HG02642 (cell line): Measurements from ENCODE around the gene TLX3.
"Not testable (repeated sequence)": the region's sequence is repeated elsewhere in the genome, so short reads cannot be mapped to it uniquely, and the experiment has no call there.

Experiments
- ATAC-seq: cut with Tn5 transposase; IDR thresholded peaks from one replicate; pipeline ENCODE4 v1.9.1; 2021; ENCODE audit warnings: mild to moderate bottlenecking; ENCODE audit not compliant: unreplicated experiment, poor library complexity

TLX3 gene

DNA sequence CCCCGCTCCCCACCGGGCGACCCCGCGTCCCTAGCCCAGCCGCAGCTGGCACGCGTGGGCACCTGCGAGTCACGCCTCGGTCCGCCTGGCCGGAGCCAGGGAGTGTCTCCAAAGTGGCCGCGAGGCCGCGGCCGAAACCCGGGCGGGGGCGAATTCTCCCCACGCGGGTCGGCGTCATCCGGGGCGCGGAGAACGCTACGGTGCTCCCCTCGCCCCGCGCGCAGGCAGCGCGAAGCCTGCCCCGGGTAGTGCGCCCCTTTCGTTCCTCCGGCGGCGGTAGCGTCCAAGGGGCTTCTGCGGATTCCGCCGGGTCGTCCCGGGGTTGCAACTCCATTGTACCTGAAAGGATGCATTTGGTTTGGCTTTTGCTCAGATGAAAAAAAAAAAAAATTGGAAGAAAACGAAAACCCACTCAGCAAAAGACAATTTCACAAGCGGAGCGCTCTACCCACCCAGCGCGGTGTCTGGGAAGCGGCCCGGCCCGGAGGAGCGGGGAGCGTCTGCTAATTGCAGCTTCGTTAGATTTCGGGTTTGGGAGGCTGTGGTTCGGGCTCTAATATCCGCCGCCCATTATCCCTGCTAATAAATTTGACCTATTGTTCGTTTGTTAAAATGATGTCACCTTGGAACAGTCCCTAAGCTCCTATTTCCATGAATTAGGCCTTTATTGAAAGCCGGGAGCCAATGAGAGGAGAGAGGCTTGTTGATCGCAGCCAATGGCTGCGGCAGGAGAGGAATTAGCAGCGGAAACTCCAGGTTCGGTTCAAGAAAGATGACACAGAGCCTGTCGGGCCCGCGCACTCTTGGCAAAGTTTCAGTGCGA lies at the start of gene TLX3:
Gene TLX3 (plus strand): TSS at position 796 of the 823 bp plus-strand sequence. CDS start 118 bp downstream, outside the sequence.
- no peak for ATAC-seq

DNA sequence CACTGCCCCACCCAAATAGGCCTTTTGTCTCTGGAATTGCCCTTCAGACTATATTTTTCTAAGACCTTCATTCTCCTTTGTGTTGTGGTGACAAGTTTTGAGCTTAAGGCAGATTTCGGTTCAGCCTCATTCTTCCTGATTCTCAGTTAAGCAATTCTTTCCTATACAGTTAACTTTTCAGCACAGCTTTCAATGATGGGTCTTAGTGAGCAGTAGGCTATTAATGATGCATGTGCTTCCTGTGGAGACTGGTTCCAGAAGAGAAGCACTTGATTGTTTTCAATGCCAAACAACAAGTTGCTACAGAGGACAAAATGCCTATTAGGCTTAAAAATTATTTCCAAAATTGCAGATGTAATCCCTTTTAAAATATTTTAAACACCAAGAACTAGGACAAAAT lies 47.7 kb upstream of the TLX3 start:
- ATAC-seq, result no peak

DNA sequence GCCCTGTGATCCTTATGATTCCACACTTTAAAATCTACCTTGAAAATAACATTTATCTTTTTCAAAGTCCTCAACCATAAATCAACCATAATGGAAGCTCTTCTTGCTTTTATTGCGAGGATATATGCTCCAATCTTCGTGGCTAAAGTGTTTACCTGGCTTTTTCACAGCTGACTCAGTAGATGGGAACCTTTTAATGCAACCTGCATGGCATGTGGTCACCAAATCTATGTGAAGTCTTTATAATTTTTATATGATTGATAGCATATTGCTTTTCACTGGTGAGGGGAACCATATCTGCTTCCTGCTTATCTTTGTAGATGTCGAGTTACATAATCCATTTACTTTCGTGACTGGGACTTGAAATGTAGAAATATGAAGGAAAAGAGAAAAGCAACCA lies 47.1 kb upstream of the TLX3 start:
- ATAC-seq, result no peak

DNA sequence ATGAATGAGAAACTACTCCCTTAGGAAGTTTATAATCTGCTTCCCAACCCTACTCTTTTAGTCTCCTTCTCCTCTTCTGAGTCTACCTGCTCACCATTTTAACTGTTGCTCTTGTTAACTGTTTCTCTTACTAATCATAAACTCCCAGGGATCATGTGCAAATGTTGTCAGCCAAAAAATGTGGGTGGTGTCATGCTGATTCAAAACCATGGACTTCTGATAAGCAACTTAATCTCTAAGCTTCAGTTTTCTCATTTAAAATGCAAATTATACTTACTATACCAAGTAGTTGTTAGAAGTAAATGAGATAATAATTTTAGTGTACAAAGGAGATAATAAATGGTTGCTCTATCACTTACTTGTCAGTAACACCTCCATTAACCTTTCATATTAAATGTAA lies 45.9 kb upstream of the TLX3 start:
- ATAC-seq, result no peak

DNA sequence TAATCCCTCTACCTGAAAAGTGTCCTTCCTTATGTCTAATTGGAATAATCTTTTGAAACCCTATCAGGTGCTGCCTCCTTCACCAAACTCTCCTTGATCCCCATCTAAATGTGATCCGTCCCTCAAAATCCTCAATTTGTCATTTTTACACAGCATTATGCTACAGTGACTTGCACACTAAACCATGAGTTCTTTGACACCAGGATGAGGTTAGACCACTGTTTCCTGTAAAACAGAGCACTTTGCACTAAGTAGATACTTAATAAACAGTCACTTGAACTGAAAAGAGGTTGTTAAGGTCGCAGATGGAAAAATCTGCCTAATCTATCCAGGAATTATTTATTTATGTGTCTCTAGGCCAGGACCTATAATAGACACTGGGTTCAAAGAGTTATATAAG lies 44.2 kb upstream of the TLX3 start:
- ATAC-seq, result no peak

DNA sequence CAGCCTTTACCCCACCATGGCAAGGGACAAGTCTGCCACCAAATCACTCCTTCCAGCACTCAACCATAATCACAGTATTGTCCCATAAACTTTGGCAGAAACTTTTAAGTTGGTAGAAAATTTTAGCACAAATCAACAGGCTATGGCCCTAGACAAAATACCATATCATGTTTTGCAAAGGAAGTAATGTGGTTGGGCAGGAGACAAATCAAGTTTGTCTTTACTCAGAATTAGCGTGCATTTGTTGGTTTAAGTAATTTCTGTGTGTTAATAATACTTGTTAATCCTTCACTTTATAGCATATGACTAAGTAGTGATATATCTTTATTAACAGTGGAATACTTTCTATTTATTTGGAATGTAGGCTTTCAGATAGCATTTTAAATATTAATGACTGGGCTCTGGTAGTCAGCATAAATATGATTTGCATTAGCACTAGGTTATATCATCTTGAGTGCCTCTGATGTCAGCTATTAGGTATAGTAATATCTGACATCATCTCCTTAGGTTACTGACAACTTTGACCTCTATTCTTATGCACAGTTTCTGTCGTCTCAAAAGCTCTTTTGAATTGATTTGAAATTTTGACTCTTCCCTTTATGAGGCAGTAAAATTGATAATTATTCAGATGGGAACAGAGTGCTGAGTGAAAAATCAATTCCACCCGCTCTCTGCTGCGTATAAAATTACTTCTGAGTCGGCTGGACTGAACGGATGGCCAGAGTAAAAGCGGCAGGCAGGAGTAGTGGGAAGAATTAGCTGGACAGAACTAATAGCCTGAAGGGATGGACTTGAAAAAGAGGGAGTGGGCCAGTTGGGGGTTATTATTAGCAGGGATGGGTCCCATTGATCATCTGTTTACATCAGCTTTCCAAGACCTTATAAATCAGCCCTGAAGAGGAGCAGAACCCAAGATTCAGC lies 40.1 kb upstream of the TLX3 start:
- ATAC-seq, result no peak

DNA sequence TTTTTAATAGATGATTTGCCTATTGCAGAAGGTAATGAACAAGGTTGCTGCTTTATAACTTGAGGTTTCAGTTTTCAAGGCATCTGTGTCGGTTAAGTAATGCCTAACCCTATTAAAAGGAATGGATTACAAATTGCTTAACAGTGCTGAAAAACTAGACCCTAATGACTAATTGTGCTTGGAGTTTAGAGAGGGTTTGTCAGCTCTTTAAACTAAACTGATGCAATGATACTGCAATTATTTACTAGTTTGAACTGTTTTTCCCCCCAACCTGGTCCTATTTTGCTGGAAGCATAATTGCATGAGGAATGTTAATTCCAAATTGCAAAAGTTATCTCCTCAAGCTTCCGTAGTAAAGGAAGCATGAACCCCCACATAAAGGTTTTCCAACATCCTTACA lies 39.3 kb upstream of the TLX3 start:
- ATAC-seq, result no peak

DNA sequence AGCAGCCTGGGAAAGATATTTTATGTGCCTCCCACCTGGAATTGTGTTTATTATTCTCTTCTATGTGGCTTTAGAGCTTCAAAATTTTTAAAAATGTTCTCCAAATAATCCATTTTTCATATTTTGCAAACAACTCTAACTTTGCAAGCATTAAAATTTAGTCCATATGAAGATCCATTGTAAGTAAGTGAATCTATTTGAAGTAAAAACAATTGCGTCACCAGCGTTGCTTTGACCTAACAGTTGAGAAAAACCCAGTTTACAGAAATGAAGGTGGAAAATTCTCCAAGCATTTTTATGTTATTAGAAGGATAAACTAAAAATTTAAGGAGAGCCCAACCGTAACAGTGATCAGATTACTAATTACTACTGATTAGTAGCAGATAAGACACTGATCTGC lies 38.9 kb upstream of the TLX3 start:
- no peak for ATAC-seq

DNA sequence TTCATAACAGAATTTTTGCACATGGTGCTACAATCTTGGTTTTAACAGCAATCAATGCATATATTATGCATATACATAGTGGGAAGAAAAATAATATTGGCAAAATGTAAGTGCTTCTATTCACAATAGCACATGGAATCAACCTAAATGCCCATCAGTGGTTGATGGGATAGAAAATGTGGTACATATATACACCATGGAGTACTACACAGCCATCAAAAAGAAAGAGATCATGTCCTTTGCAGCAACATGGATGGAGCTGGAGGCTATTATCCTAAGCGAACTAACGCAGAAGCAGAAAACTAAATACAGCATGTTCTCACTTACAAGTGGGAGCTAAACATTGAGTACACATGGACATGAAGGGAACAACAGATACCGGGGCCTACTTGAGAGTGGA lies 37.2 kb upstream of the TLX3 start:
- no peak for ATAC-seq

DNA sequence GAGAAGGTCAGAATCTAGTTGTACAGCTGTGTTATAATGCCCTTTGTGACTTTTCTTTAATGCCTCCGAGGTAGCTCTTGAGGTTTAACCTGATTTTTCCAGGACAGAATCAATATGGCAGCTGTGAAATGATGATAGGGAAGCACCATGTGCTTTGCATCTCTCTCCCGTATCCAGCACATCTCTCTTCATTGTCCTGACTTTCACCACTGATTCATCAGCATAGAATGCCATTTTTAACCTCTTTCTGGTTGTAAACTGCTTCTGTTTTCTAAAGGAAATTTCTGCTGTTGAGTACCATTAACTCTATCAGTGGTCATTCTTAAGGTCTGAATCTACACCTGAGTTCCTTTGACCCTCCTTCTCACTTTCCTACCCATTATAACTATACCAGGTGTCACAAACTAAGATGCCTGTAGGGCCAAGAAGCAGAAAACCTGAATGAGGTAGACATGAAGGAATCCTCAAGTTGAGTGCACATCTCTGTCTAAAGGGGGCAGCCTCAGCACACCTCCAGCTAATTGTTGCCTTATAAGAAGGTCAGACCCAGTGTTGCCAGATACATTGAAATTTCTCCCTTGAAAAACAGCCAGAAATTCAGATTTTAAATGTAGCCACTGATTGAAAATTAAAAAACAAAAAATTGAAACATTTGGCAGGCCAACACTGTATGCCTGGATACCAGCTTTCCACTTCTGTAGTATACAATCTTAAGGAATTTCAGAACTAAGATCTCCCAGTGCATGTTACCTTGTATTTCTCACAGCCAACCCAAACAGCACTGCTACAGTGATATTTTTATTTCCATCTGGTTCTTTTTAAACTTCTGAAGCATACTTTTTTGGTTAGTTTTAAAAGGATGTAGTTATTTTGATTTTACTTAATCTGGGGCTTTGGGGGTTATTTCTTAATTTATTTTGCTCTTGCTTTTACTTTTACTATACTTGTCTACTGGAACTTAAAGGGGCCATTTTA lies 35.8 kb upstream of the TLX3 start:
- no peak for ATAC-seq

DNA sequence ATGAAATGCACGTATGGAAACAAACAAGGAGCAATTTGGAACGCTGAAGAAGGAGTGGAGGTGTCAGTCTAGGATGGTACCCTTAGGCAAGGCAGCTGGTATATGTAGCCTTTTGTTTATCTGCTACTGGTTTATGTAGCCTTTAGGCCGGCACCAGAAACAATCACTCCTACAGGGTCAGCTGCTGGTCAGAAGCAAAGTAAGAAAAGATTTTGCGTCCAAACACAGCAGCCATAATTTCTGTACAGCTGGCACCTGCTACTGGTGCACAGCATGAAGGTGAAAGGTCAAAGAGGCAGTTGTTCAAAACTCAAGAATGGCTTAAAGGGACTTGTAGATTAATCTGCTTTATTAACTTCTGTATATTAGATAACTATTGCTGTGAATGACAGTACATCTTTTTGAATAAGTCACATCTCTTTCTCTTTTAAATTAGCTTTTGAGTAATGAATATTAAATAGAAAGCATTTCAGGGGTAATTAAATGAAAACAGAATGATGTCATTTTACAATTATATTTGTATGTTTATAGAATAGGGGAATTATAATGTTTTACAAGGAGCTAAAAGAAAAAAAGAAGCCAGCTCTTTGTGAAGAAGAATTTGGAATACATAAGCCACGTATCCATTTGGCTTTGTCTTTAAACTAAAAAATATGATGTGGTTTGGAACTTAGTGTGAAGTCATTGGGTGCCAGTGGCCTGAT lies 33.1 kb upstream of the TLX3 start:
- ATAC-seq, result no peak

DNA sequence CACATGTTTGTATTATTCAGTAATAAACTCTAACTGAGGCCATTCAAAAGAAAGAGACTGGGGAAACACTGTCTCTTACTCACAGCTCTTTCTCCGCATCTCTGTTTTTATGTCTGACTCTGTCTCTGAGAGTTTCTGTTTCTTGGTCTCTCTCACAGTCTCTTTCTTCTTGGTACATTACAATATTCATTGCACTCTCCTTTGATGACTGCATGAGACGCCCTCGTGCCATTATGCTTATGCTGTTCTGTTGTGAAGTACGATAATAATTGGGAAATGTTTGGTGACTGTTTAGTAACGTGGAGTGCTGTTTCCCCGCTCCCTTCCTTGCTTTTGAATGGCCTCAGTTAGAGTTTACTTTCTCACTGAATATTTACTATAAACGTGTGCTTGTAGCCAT lies 25.3 kb upstream of the TLX3 start:
- ATAC-seq, result no peak

DNA sequence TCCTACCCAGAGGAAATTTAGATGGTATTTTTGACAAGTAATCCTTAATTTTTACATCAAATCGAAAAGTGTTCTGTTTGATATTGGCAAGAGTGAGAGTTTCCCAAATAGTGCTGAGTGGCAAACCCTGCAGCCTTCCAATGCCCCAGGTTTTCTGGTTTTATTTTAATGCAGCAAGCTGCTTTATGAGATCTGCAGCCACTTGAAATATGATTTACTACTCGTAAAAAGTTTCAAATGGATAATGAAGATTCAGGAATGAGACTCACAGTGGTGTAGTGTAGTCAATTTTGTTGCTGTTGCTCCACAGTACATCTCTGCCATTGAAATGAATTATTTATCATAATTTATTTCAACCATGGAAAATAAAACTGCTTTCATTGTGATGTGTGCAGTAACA lies 23.6 kb upstream of the TLX3 start:
- ATAC-seq, result no peak

DNA sequence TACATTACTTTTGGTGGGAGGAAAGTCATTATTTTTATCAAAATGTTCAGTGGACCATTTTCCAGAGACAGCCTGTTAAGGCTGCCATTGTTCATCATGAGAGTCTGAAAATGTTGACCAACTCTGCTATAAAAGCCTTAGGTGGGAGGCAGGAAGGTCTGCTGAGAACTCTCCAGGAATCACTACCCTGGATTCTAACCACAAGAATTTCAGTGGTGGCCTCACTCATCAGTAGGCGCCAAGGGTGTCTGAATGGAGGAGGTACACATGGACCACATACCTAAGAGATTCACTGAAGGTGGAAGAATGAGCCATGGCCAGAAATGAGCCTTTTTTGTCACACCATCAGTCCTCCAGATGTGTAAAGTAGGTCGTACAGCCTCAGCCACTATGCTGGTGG lies 21.0 kb upstream of the TLX3 start:
- ATAC-seq, result no peak

DNA sequence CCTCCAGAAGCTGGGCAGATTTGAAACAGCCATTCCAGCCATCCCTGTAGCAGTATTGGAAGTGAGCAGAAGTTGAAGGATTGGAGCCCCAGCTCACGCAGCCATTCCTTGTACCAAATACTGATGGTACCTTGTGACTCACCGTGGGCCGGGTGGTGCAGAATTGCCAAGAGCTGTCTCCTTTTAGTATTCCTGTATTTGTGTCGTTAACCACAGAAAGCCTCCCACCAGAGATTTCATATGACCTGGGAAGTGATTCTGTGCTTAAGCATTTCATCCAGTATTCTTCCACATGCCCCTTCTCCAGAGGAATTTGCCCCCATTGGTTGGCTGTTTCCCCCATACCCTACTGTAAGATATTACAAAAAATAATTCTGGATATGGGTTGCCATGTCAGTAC lies 17.7 kb upstream of the TLX3 start:
- ATAC-seq, result no peak

DNA sequence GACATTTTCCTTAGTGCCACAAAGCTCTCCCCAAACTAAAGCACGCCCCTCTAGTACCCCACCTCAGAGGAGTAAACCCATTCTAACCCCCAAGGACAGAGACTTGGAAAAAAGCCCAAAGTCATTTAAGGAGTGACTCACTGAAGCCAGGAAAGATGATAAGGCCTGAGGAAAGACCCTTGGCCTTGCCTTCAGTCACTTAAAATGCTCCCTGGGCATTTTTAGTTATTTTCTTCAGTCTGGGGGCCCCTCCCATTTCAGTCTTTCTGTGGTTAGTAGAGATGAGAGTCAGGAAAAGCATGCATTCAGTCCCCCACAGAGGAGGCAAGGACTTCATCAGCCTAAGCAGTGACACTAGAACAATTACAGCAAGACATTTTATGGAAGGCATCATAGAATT lies 13.7 kb upstream of the TLX3 start:
- no peak for ATAC-seq

DNA sequence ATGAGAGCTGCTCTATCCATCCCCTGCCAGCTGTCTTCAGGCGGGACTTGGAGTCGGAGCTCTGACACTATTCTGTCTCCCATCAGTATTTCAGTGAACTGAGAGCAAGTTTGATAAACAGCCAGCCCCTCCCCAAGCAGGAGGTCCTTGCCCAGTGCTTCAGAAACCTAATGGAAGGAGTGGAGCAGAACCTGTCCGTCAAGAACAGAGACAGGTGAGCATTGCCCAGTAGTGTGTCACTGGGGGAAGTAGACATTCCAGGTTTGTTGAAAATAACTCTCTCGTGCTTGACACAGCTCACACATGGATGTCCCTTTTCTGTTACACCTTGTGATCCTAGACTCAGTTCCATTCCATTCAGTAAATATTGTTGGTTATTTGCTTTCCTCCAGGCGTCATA lies 13.2 kb upstream of the TLX3 start:
- no peak for ATAC-seq

DNA sequence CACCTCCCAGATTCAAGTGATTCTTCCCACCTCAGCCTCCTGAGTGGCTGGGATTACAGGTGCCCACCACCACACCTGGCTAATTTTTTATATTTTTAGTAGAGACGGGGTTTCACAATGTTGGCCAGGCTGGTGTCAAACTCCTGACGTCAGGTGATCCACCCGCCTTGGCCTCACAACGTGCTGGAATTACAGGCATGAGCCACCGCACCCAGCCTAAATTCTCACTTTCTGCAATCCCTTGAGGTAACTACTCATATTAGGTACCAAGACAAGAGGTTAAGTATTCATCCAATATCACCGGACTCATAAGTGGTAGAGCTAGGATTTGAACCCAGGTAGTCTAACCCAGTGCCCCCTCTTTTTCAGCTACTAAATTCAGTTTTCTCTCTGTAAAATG lies 11.1 kb upstream of the TLX3 start:
- ATAC-seq, result not testable (repeated sequence)

DNA sequence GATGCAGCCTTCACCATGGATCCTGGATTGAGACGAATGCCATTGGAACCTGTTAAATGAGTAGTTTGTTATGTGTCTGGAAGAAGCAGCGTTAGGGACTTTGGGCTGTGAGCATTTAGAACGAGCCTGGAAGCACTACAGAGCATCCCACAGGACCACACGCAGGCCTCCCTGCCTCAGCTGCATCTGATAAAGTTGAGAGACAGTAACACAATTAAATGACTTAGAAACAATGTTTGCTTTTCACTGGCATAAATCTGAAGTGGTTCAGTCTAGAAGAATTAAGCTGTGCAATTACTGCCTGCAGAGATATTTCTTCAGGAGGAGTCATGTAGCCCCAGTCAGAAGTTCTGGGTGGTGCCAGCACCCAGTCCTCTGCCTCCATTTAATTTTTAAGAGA lies 9.8 kb upstream of the TLX3 start:
- ATAC-seq, result no peak

DNA sequence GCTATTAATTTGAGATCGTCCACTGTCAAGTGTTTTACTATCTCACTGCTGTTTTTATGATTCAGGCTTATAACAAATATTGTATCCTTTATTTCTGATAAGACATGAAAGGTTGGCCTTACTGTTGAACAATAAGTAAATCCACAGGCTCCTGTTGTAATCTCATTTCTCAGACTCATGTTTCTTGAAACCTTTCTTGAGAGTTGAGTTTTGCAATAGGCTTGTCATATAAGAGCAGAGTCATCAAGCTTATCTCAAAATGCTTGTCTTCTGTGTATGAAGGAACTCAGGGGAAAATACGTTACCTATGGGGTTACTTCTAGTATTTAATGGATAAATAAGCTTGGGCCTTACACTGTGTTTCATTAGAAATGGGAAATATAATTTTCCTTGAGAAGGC lies 9.2 kb upstream of the TLX3 start:
- no peak for ATAC-seq
